GM12891 (cell line): ENCODE results near the gene LHX1.

Experiments used
- DNase-seq: peaks from one replicate; pipeline ENCODE4 v3.0.0; 2011; ENCODE audit warnings: low spot score; ENCODE audit not compliant: insufficient read length
- FAIRE-seq: peaks from 2 replicates; lab custom pipeline; 2011; peaks lifted over from hg19 to GRCh38; lab: Jason Lieb, UNC
- PAX5 ChIP-seq: IDR thresholded peaks from 2 replicates; pipeline ENCODE4 v1.6.1; 2011; ENCODE audit warnings: low read length, moderate library complexity, mild to moderate bottlenecking; ENCODE audit not compliant: insufficient read depth, severe bottlenecking
- POLR2A ChIP-seq: IDR thresholded peaks from 2 replicates; pipeline ENCODE4 v1.6.1; 2011; ENCODE audit warnings: low read depth, low read length, control low read depth
- POLR2AphosphoS5 ChIP-seq: IDR thresholded peaks from 2 replicates; pipeline ENCODE4 v1.6.1; 2011; ENCODE audit warnings: low read depth, low read length, control low read depth
- POU2F2 ChIP-seq: IDR thresholded peaks from 2 replicates; pipeline ENCODE4 v1.6.1; 2011; ENCODE audit warnings: low read depth, mild to moderate bottlenecking, control low read depth, low read length, moderate library complexity
- SPI1 ChIP-seq: IDR thresholded peaks from 2 replicates; pipeline ENCODE4 v1.6.1; 2011; ENCODE audit warnings: low read depth, low read length, control low read depth
- TAF1 ChIP-seq: IDR thresholded peaks from 2 replicates; pipeline ENCODE4 v1.6.1; 2011; ENCODE audit warnings: low read depth, low read length, control low read depth

Gene LHX1

DNA sequence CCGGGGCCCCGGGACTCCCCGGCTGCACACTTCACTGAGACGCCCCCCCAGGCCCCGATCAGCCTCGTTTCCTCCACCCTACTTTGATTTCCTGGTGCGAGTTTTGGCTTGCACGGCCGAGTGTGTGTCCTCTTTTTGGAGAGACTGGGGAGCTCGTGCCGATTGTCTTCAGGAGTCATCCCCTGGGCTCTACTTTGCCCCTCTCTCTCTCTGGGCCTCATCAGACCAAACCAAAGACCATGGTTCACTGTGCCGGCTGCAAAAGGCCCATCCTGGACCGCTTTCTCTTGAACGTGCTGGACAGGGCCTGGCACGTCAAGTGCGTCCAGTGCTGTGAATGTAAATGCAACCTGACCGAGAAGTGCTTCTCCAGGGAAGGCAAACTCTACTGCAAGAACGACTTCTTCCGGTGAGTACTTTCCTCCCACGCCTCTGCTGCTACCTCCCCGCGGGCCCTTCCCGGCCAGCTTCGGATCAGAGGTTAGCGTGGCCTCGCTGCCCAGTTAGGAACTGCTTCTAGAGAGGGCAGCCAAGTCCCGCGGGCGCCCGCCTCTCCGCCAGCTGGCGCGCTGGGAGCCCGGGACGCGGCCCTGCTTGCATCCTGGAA, 787 bp downstream of the LHX1 start:
- TF ChIP-seq PAX5 = no peak
- TF ChIP-seq POLR2A = no peak
- TF ChIP-seq TAF1 = no peak
- no peak for TF ChIP-seq SPI1
- no peak for TF ChIP-seq POLR2AphosphoS5
- TF ChIP-seq POU2F2 = no peak
- DNase-seq (no peak), FAIRE-seq (no peak)

DNA sequence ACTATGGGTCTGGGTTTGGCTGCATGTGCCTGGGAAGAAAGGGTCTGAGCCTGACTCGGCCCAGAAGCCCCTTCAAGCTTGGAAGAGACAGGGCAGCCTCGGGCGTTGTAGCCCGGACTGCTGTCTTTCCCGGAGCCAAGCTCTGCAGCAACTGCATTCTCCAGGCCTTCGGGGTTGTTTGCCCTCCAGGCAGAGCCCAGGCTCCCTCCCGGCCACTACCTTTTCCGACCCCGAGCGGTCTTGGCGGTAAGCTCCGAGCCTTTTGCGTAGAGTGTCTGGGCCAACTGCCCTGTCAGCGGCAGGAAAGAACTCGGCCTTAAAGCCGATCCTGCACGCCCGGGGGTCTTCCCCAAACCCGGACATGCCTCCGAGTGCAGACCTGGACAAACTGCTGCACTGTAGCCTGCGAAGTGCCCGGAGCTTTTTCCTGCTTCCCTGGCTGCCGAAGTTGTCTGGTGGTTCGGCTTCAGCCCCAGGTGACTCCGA, 1.3 kb downstream of the LHX1 start:
- TF ChIP-seq POLR2AphosphoS5 (no peak), TAF1 (no peak), PAX5 (no peak), SPI1 (no peak), POLR2A (no peak), POU2F2 (no peak)
- FAIRE-seq = no peak
- DNase-seq = no peak

DNA sequence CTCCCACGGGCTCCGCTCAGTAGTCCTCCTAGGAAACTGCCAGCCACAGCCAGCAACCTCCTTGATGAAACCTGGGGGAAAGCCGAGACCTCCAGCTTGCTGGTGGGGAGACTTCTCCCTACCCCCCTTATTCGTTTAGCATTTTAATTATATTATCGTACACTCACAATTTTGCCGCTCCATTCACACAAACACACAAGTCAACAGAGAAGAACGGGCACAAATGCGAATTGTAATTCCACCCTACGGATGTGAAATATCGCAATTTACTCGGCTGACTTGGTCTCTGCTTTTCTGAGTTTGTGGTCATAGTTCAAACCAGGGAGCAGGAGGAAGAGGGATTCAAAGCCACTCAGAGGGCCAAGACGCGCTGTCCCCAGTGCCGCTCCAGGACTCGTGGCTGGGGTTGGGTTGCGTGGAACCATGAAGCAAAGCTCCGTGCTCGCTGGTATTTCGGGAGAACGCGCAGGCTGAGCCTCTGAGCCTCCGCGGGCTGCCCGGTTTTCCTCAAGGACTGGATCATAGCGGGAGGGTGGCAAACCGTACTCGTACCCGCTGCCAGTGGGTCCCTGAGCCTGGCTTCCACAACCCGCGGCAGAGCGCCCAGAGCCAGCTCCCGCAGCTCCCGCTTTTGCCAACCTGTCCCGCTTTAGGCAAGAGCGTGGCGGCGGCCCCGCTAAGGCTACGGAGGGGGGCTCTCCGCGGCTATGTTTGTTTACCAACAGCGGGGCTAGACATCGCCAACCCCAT, 2.0 kb downstream of the LHX1 start:
- DNase-seq = no peak
- TF ChIP-seq POU2F2 (no peak), TAF1 (no peak), POLR2A (no peak), PAX5 (no peak), POLR2AphosphoS5 (no peak), SPI1 (no peak)
- no peak for FAIRE-seq

DNA sequence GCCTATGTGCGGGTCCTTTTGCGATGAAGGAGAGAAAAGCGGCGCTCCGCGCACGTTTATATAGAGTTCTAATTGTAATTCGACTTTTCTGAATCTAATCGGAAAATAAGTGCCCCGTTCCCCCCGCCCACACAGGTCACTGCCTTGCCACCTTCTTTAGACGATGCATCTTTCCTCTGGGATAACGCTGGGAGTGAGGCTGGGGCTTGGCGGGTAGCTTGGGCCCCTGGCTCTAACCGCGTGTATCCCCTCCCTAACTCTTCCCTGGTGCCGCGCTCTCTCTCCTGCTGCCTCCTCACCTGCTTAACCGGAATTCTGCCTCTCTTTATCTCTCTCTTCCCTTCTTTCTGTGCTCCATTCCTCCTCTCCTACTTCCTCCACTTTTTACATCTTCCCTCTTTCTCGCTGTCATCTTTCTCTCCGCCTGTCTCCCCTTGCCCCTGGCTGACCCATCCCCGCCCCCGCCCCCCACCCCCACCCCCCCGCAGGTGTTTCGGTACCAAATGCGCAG, 2.6 kb downstream of the LHX1 start:
- no peak for TF ChIP-seq PAX5
- DNase-seq = no peak
- no peak for FAIRE-seq

DNA sequence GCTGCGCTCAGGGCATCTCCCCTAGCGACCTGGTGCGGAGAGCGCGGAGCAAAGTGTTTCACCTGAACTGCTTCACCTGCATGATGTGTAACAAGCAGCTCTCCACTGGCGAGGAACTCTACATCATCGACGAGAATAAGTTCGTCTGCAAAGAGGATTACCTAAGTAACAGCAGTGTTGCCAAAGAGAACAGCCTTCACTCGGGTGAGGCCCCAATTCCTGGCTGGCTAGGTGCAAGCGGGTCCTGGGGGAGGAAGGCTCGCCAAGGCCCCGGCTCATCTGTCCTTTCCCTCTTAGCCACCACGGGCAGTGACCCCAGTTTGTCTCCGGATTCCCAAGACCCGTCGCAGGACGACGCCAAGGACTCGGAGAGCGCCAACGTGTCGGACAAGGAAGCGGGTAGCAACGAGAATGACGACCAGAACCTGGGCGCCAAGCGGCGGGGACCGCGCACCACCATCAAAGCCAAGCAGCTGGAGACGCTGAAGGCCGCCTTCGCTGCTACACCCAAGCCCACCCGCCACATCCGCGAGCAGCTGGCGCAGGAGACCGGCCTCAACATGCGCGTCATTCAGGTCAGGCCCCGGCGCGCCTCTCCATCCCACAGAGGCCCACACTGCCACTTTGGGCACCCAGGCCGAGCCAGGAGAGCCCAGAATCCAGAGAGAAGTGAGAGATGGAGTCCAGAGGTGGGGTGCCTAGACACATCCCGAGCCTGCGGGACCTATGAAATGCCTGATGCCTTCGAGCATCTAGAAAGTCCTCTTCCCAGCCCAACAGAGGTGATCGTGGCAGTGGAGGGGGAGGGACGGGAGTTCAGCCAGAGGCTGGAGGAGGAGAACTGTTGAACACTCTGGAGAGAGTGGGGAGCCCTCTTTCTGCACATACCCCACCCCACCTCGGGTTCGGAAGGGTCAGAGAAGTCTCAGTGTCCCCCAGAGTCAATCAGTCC, 3.3 kb downstream of the LHX1 start:
- no peak for DNase-seq
- TF ChIP-seq POLR2A = no peak
- TF ChIP-seq TAF1 = no peak
- TF ChIP-seq POLR2AphosphoS5 = no peak
- TF ChIP-seq SPI1 = no peak
- no peak for TF ChIP-seq PAX5
- no peak for TF ChIP-seq POU2F2
- FAIRE-seq = no peak

DNA sequence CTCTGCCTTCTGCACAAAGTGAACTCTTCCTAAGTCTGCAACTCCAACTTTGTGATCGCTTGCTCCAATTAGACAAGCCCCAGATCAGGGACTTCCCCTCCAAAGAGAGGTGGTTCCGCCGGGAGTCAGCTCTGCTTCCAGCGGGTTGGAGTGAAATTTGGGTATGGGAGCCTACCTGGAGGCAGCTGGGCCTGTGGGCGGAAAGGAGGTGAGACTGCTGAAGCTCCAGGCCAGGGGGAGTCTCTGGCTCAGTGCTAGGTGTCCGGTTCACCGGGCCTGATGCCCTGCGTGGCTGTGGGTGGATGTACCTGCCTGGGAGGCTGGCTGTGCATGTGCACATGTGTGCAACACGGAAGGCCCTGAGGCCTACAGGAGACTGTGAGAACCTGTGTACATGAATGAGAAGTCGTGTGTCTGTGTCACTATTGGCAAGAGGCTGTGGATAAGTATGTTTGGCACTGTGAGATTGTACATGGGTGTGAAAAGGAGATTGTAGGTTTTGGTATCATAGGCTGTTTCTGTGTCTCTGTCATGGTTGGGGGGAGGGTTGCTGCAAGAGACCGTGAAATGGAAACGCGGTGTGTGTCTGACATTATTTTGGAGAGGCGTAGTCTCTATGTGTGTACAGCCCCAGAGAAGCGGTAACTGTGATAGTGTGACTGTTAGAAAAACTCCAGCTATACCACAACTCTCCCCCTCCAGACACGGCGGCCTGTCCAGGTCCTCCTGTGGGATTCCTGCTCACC, 4.2 kb downstream of the LHX1 start:
- TF ChIP-seq SPI1 (no peak), PAX5 (no peak), TAF1 (no peak), POU2F2 (no peak), POLR2A (no peak), POLR2AphosphoS5 (no peak)
- FAIRE-seq (no peak), DNase-seq (no peak)

DNA sequence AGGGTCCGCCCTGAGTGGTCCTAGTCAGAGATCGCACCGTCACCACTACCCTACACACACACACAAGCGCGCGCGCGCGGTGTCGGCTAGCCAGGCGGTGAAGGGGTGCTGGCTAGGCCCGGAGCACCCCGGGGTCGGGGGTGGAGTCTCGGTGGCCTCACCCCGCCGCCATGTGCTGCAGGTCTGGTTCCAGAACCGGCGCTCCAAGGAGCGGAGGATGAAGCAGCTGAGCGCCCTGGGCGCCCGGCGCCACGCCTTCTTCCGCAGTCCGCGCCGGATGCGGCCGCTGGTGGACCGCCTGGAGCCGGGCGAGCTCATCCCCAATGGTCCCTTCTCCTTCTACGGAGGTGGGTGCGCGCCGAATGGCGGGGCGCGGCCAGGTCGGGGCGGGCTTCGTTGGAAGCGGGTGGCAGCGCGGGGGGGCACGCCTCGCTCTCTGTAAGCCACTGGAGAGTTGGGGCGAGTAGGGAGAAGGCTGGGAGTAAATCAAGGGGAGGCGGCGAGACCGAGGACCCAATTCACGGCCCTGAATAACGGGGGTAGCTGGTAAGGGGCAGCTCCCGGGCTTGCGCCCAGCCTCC, 4.8 kb downstream of the LHX1 start:
- TF ChIP-seq PAX5 (no peak), TAF1 (no peak), POLR2AphosphoS5 (no peak), POU2F2 (no peak), POLR2A (no peak), SPI1 (no peak)
- DNase-seq (no peak), FAIRE-seq (no peak)

DNA sequence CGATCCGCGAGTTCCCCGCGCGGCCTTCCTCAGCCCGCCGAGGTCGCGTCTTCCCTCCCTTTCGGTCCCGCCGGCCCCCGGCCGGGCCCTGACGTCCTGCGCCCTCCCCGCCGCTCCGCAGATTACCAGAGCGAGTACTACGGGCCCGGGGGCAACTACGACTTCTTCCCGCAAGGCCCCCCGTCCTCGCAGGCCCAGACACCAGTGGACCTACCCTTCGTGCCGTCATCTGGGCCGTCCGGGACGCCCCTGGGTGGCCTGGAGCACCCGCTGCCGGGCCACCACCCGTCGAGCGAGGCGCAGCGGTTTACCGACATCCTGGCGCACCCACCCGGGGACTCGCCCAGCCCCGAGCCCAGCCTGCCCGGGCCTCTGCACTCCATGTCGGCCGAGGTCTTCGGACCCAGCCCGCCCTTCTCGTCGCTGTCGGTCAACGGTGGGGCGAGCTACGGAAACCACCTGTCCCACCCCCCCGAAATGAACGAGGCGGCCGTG, 5.4 kb downstream of the LHX1 start:
- TF ChIP-seq SPI1 (no peak), POU2F2 (no peak)
- DNase-seq = no peak
- no peak for FAIRE-seq
